HCT116 (cell line): ENCODE data around the gene ZSWIM5.

ENCODE experiments used
- TF ChIP-seq, protein P1 (sequence below), 3 experiments: fragments of 200-600 bp in 1 of 3; sonication (generic) in 1 of 3; IDR thresholded peaks in 2 of 3; conservative IDR thresholded peaks in 1 of 3; 2 replicates each; pipeline ENCODE4 v1.5.1; 2012 to 2017; ENCODE audit warnings: low read depth in 2 of 3, low read length in 2 of 3, antibody characterized with exemption in 1 of 3, borderline replicate concordance in 1 of 3, control low read depth in 1 of 3, mild to moderate bottlenecking in 1 of 3, mixed read lengths in 1 of 3, mixed run types in 1 of 3, moderate library complexity in 1 of 3; ENCODE audit not compliant: insufficient read depth in 1 of 3
- TF ChIP-seq, protein P2 (sequence below): IDR thresholded peaks from 2 replicates; pipeline ENCODE4 v1.6.1; 2012

DNA sequence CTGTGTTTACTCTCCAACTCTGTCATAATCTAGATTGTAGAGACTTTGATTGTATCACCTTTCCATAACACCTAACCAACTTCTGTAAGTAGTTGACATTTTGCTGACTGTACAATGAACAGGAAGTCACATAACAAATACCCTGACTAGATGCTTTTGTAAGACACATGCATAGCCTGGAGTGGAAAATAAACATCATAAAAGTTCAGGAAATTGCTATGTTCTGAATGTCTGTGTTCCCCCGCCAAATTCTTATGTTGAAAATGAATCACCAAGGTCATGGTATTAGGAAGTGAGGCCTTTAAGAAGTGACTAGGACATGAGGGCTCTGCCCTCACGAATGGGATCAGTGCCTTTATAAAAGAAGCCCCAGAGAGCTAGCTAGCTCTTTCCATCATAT is 40.4 kb upstream of the ZSWIM5 start:
- TF ChIP-seq, protein P1, sequence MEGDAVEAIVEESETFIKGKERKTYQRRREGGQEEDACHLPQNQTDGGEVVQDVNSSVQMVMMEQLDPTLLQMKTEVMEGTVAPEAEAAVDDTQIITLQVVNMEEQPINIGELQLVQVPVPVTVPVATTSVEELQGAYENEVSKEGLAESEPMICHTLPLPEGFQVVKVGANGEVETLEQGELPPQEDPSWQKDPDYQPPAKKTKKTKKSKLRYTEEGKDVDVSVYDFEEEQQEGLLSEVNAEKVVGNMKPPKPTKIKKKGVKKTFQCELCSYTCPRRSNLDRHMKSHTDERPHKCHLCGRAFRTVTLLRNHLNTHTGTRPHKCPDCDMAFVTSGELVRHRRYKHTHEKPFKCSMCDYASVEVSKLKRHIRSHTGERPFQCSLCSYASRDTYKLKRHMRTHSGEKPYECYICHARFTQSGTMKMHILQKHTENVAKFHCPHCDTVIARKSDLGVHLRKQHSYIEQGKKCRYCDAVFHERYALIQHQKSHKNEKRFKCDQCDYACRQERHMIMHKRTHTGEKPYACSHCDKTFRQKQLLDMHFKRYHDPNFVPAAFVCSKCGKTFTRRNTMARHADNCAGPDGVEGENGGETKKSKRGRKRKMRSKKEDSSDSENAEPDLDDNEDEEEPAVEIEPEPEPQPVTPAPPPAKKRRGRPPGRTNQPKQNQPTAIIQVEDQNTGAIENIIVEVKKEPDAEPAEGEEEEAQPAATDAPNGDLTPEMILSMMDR (IDR thresholded peaks at IDR 0.05 in 2 of 3, conservative IDR thresholded peaks at IDR 0.05 in 1 of 3; ENCODE audit: borderline replicate concordance in 1 of 3, insufficient read depth in 1 of 3, low read depth in 2 of 3, low read length in 2 of 3) = no peak
- TF ChIP-seq, protein P2, sequence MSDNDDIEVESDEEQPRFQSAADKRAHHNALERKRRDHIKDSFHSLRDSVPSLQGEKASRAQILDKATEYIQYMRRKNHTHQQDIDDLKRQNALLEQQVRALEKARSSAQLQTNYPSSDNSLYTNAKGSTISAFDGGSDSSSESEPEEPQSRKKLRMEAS = no peak
